ENCODE results near the gene PDE4B.

DNA sequence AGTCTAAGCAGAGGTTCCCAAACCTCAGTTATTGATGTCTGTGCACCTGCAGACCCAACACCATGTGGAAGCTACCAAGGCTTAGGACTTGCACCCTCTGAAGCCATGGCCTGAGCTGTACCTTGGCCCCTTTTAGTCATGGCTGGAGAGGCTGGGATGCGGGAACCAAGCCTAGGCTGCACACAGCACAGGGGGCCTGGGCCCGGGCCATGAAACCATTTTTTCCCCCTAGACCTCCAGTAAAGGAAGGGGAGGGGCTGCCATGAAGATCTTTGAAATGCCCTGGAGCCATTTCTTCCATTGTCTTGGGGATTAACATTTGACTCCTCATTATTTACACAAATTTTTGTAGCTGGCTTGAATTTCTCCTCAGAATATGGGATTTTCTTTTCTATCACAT, 265.9 kb downstream of the PDE4B start:
- TF ChIP-seq, protein P1, sequence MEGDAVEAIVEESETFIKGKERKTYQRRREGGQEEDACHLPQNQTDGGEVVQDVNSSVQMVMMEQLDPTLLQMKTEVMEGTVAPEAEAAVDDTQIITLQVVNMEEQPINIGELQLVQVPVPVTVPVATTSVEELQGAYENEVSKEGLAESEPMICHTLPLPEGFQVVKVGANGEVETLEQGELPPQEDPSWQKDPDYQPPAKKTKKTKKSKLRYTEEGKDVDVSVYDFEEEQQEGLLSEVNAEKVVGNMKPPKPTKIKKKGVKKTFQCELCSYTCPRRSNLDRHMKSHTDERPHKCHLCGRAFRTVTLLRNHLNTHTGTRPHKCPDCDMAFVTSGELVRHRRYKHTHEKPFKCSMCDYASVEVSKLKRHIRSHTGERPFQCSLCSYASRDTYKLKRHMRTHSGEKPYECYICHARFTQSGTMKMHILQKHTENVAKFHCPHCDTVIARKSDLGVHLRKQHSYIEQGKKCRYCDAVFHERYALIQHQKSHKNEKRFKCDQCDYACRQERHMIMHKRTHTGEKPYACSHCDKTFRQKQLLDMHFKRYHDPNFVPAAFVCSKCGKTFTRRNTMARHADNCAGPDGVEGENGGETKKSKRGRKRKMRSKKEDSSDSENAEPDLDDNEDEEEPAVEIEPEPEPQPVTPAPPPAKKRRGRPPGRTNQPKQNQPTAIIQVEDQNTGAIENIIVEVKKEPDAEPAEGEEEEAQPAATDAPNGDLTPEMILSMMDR (conservative IDR thresholded peaks at IDR 0.05 in 1 of 2, IDR thresholded peaks at IDR 0.05 in 1 of 2; ENCODE audit: extremely low read depth in 1 of 2, insufficient read depth in 1 of 2, low read depth in 1 of 2, low read length in 2 of 2), result no peak
- no peak for TF ChIP-seq EZH2 (IDR thresholded peaks at IDR 0.05; ENCODE audit: borderline replicate concordance, low read length)
